Activated naive CD8-positive, alpha-beta T cell treated with anti-CD3 and anti-CD28 coated beads, Interleukin-2, amount 50 U/mL, for 16 hours (primary cell): Measurements from ENCODE around the gene SLC6A12.

Experiments used
- DNase-seq: peaks from one replicate; pipeline ENCODE4 v3.0.0-alpha.2; 2020; ENCODE audit warnings: low read depth, low spot score

Gene SLC6A12

DNA sequence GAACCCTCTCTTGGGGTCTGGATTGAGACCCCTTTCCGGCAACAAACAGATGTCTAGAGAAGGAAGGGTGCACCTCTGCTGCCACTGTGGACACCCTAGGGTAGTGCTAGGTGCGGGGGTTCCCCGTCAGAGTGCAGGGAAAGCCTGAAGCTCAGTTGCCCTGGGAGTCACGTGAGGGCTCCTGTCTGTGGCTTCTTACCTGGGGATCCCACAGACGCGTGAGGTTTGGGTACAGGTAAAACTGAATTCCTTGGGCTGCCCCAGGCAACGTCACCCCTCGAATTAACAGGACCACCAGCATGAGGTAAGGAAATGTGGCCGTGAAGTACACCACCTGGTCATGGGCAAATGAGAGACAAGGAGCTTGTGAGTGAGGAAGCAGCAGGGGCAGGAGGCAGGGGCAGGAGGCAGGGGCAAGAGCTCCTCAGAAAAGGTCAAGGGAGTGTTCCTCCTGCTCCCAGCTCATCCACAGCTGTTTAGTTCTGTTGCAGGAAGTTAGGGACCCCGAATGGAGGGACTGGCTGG is 21.0 kb upstream of the SLC6A12 start:
- no peak for DNase-seq

DNA sequence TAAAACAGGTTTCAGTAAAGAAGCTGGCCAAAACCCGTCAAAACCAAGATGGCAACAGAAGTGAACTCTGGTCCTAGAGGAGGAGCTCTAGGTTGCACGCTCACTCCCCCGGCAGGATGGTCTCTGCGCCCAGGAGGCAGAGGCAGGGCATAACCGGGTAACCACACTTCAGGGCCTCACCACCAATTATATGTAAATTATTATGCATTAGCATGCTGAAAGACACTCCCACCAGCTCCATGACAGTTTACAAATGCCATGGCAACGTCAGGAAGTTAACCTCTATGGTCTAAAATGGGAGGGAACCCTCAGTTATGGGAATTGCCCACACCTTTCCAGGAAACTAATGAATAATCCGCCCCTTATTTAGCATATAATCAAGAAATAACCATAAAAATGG is 20.1 kb upstream of the SLC6A12 start:
- no peak for DNase-seq

DNA sequence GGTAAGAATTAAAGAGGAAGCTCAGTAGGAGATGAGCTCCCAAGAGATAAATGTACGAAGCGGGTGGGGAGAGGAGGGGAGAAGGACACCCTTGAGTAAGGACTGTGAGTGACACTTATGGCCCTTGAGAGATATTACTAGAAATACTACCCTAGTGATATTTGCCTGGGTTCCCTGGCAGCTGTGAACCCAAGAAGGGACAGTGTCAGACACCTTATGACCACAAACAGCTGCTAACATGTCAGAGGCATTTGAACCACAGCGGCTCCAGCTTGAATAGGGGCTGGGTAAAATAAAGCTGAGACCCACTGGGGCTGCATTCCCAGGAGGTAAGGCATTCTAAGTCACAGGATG is 19.6 kb upstream of the SLC6A12 start:
- DNase-seq, result no peak

DNA sequence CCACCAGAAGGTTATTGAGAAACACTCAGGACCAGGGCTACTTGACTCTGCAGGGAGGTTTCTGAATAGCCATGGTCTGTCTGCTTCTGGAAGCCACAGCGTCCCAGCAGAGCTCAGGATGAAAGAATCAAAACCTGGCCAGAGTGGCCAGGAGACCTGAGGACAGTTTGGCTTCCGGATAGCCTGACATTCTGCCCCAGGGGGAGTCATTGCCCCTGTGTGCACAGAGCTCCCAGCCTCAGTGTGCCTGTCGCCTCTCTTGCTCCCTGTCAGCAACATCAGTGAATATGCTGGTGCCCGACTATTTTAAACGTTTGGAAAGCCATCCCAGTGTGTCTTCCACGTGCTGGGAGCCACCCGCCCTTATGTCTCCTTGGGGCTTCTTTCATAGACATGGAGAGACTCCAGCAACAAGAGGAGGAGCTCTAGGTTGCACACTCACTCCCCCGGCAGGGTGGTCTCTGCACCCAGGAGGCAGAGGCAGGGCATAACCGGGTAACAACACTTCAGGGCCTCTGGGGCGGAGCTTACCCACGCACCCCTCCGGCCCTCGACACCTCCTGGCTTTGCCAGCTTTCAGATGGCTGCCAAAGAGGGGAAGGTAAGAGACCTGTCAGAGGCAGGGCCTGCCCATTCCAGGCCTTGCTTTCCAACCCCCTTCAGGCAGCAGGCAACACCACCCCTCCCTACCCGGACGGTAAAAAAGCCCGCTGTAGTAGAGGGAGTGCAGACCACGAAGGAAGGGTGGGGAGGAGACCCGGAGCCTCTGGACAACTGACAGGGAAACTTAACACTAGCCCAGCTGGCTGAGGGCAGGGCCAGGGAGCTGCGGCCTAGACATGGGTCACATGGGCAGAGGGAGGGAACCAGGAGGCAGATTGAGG is 19.0 kb upstream of the SLC6A12 start:
- DNase-seq, result no peak

DNA sequence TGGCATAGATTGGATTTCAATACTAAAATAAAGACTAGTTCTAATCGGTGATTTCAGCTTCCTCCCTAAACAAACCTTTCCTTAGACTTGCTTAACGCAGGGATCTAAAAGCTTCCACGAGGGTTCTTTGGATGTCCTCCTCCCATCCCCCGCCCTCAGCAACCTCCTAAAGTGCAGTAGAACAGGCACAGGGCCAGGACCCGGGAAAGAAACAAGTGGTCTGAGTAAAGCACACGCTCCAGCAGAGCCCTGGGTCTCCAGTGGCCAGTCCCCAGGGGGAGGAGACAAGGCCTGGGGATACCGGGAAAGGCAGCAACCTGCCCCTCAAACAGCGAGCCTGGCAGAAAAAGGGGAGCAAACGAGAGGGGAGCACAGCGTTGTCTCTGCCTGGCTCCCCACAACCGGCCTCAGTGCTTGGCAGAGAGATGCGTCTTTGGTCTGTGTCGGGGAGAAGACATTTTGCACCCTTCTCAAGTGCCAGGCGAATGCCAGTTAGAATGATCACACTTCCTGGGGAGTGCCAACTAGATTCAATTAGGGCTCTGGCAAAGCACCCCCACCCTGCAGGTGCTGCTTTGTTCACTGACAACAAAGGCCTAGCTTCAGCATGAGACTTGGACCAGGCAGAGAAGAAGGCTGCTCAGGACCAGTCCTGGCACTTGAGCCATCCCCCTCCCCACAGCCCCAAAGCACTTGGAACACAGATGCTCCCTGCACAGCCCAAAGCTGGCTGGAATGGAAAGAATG is 17.1 kb upstream of the SLC6A12 start:
- DNase-seq, result no peak

DNA sequence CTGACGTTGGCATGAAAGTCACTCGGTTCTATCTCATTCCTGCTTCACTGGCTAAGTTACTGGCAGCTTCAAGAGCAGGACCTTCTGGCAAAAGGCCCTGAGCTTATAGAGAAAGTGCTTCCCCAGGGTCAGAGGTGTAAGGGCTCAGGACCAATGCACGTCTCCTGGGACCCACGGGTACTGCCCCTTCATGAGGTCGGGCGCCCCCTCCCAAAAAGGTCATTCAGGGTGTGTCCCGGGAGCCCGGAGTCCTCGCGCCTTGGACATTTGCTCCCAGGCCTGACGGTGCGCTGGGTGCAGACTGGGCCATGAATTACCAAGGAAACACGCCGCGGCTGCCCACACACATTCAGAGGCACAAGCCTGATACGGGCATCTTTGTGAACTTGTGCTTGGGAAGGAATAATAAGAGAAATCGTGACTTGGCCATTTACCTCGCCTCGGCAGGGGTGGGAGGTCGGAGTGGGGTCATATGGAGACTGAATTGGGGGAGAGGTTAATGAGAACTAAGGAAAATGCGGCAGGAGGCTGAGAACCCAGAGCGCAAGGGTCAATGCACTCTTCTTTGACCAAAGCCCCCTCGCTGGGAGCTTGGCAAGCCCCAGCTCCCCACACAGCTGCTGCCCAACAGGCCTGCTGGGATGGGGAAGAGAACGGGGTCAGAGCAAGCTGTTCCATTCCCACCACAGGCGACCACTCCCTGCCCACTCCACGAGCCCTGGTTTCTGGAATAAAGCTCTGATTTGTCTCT is 15.7 kb upstream of the SLC6A12 start:
- no peak for DNase-seq

DNA sequence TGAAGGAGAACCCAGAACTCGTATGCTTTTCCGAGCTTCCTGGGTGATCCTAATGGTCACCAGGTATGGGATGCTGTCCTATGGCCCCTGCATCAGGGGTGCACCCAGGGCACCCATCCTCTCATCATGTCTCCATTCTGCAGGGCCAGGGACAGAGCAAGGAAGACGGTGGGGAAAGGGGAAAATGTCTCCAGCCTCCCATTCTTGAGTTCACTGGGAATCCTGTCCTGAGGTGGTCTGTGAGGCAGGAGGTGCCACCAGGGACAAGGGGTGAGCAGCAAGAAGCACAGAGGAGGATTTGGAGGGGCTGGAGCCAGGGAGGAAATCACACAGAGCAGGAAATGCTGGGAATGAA is 14.9 kb upstream of the SLC6A12 start:
- no peak for DNase-seq

DNA sequence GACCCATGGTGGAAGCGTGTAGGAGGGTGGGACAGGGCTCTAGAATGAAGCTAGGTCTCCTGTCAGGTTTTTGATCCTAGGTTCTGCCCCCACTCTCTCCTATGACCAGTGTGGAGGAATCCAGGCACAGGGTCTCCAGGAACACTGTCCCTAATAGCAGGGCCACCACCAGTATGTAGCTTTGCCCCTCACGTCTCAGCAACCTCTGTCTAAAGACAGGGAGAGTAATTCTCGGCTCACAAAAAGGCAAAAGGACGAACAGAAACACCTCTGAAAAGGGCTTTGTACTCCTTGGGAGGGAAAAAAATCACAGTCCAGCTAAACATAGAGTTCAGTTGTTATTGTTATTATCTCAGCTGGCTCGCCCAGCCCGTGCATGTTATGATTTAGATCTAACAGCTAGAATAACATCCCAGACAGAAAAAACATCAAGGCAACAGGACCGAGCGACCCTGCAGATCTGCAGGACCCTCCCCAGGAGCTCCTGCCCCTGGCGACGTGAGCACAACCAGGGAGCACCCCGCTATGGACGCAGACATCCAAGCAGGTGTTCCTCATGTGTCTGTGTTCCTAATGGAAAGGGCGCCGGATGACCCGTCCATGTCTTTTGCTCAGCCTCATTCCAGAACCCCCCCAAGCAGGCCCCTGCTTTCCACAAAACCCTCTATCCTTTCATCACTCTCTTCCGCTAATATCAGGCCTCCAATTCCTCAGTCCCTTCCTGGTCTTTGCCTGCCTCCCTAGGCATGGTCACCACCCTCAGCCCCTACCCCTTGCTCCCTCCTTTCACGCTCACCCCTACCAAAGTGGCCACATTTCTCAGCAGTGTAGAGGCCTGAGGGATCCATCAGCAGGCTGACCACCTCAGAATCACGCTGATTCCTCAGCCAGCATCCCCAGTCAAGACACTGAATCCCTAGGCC is 14.2 kb upstream of the SLC6A12 start:
- no peak for DNase-seq

DNA sequence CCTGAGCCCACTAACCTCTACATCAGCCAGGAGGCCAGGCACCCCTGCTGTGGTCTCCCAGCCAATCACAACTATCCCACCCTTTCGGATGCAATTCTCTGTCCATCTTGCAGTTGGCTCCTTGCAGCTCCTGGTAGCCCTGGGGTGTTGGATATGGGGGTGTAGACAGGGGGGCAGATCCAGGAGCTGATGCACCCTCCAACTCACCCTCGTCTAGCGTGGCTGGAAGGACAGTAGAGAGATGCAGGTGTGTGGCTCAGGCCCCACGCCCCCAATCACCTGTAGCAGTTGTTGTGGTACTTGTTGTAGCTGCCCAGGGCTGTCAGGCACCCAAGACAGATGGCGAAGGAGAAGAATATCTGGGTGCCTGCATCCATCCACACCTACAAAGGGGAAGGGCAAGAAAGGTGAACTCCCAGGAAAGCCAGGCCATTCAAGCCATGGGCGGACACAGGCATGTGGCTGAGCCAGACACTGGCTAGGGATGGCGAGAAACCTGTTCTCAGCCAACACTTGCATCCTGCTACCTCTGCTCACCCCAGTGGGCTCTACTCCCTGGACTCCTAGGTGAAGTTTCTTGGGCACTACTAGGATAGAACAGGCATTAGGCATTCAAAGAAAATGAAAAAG is 13.4 kb upstream of the SLC6A12 start:
- no peak for DNase-seq

DNA sequence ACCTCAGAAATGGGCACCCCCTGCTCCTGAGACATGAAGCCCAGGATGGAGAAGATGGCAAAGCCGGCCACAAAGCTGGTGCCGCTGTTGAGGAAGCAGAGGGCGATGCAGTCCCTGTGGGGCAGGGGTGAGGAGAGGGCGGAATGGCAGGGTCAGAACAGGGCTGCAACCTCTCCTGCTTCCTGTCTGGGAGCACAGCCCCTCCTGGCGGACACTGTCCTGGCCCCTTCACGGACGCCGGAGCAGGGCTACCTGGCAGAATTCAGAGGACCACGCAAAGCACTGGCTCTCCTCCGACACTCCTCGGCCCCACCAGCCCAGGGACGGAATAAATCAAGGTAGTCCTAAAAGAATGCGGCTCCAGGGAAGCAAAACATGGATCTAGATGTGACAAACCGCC is 12.4 kb upstream of the SLC6A12 start:
- DNase-seq, result no peak

DNA sequence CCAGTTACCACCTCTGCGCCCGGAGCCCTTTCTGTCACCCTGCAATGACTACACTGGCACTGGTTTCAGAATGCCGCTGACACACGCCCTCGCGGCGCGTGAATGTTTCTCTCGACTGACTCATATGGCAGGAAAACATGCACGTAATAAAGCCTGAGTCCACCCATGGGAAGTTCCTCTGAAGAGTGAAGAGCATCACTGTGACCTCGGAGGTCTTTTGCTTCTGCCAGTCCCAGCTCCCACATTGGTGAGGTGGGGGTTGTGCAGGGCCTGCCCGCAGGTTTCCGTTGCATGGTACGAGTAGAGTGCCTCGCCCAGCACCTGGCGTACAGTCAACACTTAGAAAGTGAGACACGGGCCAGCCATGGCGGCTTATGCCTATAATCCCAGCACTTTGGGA is 11.1 kb upstream of the SLC6A12 start:
- no peak for DNase-seq

DNA sequence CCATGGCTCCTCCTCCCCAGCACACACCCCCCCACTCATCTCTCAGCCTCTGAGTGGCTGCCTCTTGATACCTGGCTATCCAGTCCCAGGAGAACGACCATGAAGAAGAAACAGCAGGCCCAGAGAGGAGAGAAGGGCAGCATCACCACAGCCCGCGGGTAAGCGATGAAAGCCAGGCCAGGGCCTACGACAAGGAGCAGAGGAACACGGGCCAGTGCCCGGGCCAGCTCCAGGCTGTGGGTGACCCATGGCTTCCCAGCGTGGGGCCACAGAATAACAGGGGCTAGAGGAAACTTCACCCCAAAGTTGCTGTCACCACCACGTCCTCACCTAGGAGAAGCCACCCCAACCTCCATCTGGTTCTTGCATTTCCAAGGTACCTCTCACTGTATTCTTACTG is 10.4 kb upstream of the SLC6A12 start:
- no peak for DNase-seq

DNA sequence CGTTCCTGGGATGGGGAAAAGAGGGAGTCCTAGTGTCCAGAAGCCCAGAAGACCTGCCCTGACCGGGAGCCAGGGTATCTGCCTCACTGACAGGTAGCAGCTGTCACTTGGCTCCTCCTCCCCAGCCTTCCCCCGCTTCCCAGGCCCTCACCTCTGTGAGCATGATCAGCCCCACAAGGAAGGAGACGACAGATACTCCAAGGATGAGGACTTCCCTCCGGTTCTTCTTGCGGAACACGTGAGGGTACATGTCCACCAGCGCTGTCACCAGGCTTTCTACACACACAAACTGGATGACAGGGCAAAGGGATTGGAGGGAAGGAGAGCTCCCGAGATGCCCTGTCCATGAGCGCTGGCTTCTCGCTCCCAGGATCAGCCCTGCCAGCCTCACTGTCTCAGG is 9.9 kb upstream of the SLC6A12 start:
- DNase-seq, result no peak

DNA sequence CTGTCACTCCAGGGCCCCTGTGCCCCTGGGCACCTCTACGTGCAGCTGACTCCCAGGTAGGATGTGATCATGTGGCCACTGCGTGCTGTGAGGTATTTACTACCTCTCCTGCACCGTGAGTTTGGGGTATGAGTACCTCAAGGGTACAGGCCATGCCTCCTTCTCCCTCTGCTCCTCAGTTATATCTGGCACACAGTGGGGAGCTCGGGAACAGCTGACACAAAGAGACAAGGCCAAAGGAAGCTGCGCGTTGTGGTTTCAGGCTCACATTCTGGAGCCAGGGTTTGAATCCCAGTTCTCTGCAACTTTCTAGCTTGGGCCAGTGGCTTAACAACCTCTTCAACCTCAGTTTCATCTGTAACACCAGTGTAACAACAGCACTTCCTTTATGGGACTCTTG is 7.8 kb upstream of the SLC6A12 start:
- no peak for DNase-seq

DNA sequence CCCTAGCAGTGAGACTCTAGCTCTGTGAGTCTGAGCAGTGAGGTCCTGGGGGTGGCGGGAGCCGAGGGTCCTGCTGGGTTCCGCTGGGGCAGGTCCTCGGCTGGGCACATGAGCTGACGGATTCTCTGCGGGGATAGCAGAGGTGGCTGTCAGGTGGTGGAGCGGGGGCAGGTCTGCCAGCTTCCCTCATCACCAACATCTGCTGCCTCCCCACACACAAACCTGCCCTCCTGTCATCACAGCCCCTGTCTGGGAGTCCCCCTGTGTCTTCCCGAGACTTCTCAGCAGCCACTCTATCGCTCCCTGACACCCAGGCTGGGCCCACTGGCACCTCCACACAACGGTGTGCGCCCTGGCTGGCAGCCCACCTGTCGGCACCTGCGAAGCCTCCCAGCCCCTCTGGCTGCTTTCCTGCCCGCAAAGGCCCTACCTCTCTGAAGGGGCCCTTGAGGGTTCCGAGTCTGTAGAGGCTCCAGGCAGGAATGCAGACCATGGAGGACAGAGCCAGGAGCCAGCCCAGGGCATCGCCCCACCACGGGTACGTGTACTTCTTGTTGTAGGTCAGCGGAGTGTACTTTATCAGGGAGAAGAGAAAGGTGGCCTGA is 7.1 kb upstream of the SLC6A12 start:
- DNase-seq, result no peak

DNA sequence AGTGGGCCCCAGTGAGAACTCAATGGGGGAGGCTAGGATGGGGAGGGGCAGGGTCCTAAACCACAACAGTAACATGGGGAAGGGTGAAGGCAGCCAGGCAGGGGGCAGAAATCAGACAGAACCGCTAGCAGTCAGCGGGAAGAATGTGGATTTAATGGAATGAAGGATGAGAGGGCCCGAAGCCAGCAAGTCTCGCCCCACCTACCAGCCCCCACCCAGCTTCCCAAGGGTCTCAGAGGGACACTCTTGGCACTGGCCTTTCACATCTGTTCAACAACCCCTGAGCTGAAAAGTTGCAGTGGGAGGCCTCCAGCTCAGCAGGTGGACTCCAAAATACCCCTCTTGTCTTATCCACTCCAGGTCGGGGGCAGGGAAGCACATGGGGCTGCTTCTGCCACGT is 6.5 kb upstream of the SLC6A12 start:
- DNase-seq, result no peak

DNA sequence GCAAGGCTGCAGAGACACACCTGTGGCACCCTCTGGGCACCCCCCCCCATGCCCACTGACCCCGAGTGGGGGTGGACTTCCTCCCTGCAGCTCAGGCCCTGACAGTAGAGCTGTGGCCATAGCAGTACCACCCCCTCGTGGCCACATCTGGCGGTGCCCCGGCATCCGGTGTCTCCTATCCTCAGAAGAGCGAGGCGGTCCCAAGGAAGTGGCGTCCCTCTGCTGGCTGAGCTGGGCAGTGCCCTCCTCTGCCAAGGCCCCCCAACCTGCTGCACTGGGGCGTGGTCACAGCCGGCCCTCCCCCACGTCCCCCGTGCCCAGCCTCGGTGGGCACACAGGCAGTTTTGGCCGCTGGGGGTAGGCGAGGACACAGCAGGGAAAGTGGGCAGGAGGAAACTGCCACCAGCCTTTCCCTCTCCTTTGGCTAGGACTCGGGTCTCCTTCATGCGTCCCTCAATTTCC is 6.0 kb upstream of the SLC6A12 start:
- DNase-seq, result peak; percentile 9

DNA sequence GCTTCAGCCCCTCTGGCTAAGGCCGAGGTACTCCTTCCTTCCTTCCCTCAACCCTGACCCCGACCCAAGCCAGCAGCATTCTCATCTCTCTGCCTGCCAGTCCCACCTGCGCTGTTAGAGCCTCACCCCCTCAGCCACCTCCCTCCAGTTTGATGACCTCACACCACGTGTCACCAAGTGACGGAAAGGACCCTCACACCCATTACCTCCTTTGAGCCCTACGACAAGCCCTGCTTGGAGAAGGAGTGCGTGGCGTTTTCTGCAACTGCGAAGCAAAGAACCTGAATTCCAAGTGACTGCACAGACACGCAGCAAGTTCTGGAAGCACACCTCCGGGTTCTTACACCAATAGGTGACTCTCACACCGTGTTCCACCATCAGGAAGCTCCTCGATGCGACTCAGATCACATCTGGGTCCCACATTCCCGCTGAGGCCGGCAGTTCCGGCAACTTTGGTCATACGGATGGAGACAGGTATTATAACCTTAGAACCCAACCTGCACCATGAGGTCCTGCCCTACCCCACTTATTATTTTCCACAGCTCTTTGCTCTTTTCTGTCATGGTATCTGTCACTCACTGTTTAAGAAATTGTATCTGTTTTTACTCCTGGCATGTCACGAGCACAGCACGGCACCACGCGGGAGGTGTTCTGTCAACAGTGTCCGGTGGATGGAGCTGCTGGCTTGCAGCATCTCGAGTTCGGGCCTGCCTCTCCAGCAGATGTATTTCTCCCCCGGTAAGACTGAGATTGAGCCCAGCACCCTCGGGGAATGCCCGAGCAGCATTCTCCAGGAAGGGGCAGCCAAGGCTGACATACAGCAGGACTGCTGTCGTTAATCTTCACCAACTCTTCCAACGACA is 5.0 kb upstream of the SLC6A12 start:
- DNase-seq, result no peak

DNA sequence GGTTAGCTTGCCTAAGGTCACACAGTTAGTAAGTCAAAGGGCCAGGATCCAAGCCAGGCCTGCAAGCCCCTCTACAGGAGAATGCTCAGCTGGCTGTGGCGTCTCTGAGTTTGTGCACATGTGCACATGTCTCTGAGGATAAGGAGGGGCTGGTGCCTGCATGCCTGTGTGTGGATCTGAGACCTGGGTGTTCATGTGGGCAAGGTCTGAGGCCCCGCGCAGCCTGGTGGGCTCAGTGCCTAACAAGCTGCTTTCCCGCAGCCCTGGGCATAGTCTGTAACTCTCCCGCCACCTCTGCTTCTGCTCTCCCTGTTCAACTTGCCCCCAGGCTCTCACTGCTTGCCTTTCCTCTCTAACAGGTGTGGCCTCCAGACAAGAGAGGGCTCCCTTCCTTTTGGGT is 4.3 kb upstream of the SLC6A12 start:
- no peak for DNase-seq
